B cell (primary cell): ENCODE measurements around the gene DNAJC1. TPM values are rescaled to one million over a fixed set of nuclear protein-coding genes. Genes with fewer than 3 reads are reported as not detected.

Experiments used
- ATAC-seq: fragments of 200-7000 bp; cut with Tn5 transposase; one replicate; pipeline ENCODE4 v1.10.0; 2021; ENCODE audit warnings: low read depth, mild to moderate bottlenecking, moderate number of reproducible peaks, moderate library complexity
- CTCF ChIA-PET: fragments of 350-600 bp; sonication (Branson Sonifier 250); formaldehyde crosslinking; loops from one replicate; lab custom pipeline; 2021; ENCODE audit warnings: antibody characterized with exemption, inconsistent platforms; lab: Charles Lee
- POLR2A ChIA-PET: fragments of 350-600 bp; sonication (Branson Sonifier 250); formaldehyde crosslinking; loops from one replicate; lab custom pipeline; 2021; ENCODE audit warnings: antibody characterized with exemption; lab: Charles Lee
- DNase-seq: peaks from one replicate; pipeline ENCODE4 v3.0.0; 2013
- H2AFZ ChIP-seq: 2 replicates; pipeline ENCODE4 v1.6.1; 2012; ENCODE audit warnings: mild to moderate bottlenecking, low read depth, low read length; ENCODE audit not compliant: insufficient read depth, poor library complexity, severe bottlenecking
- H3K27ac ChIP-seq, 2 donors: 1 replicate in 1 of 2; 2 replicates in 1 of 2; pipeline ENCODE4 v1.5.1; 2012 to 2013; ENCODE audit warnings: low read length in 2 of 2, mild to moderate bottlenecking in 2 of 2, moderate library complexity in 1 of 2
- H3K27me3 ChIP-seq, 4 experiments: fragments of 200-600 bp in 1 of 4; sonication (generic) in 1 of 4; replicated peaks in 1 of 4; 1 replicate in 2 of 4; 2 replicates in 2 of 4; pipeline versions ENCODE4 v1.6.1 to v1.7.0; 2013 to 2016; ENCODE audit warnings: low read length in 3 of 4, mild to moderate bottlenecking in 2 of 4, mixed read lengths in 1 of 4, moderate library complexity in 1 of 4; ENCODE audit not compliant: insufficient read depth in 4 of 4, control insufficient read depth in 3 of 4; ENCODE audit errors: control extremely low read depth in 1 of 4
- H3K36me3 ChIP-seq, 2 experiments: replicated peaks in 1 of 2; 1 replicate in 1 of 2; 2 replicates in 1 of 2; pipeline versions ENCODE4 v1.6.1 to v1.7.1; 2013; ENCODE audit warnings: low read length in 1 of 2; ENCODE audit not compliant: insufficient read depth in 2 of 2, control insufficient read depth in 1 of 2; ENCODE audit errors: control extremely low read depth in 1 of 2, extremely low read depth in 1 of 2
- H3K4me1 ChIP-seq, 2 donors: fragments of 200-600 bp in 1 of 2; sonication (generic) in 1 of 2; 1 replicate in 1 of 2; 2 replicates in 1 of 2; pipeline versions ENCODE4 v1.5.1 to v1.6.1; 2013 to 2017; ENCODE audit warnings: low read length in 2 of 2; ENCODE audit not compliant: control insufficient read depth in 2 of 2, insufficient read depth in 2 of 2
- H3K4me2 ChIP-seq: replicated peaks from 2 replicates; pipeline ENCODE3; 2012; ENCODE audit warnings: mild to moderate bottlenecking, low read depth, low read length; ENCODE audit not compliant: poor library complexity, severe bottlenecking
- H3K4me3 ChIP-seq, 5 experiments: fragments of 200-600 bp in 1 of 5; sonication (generic) in 1 of 5; 1 replicate in 3 of 5; 2 replicates in 2 of 5; pipeline versions ENCODE4 v1.5.1 to v1.7.0; 2011 to 2016; ENCODE audit warnings: low read length in 4 of 5, mild to moderate bottlenecking in 4 of 5, low read depth in 2 of 5, control low read depth in 1 of 5, moderate library complexity in 1 of 5; ENCODE audit not compliant: insufficient read depth in 1 of 5; ENCODE audit errors: control extremely low read depth in 1 of 5, extremely low read depth in 1 of 5
- H3K79me2 ChIP-seq: fragments of 200-600 bp; sonication (generic); one replicate; pipeline ENCODE4 v1.6.0; 2016; ENCODE audit warnings: low read length; ENCODE audit not compliant: control insufficient read depth, insufficient read depth
- H3K9ac ChIP-seq: fragments of 200-600 bp; sonication (generic); 2 replicates; pipeline ENCODE4 v1.6.1; 2017; ENCODE audit warnings: mild to moderate bottlenecking, low read length, moderate library complexity
- H3K9me3 ChIP-seq, 3 donors: one replicate each; pipeline versions ENCODE4 v1.6.1 to v1.7.1; 2013; ENCODE audit warnings: low read length in 2 of 3; ENCODE audit not compliant: control insufficient read depth in 2 of 3, insufficient read depth in 1 of 3; ENCODE audit errors: control extremely low read depth in 1 of 3
- H4K20me1 ChIP-seq: 2 replicates; pipeline ENCODE4 v1.6.0; 2012; ENCODE audit warnings: mild to moderate bottlenecking, low read length; ENCODE audit not compliant: insufficient read depth, control insufficient read depth, poor library complexity, severe bottlenecking
- H3K27ac Mint-ChIP-seq: one replicate; pipeline ENCODE4 v1.8.0; 2021; ENCODE audit warnings: mixed read lengths
- H3K27me3 Mint-ChIP-seq: one replicate; pipeline ENCODE4 v1.8.0; 2021; ENCODE audit warnings: mixed read lengths
- H3K4me1 Mint-ChIP-seq: one replicate; pipeline ENCODE4 v1.8.0; 2021; ENCODE audit warnings: mixed read lengths
- H3K4me3 Mint-ChIP-seq: one replicate; pipeline ENCODE4 v1.8.0; 2021; ENCODE audit warnings: mixed read lengths
- H3K9me3 Mint-ChIP-seq: one replicate; pipeline ENCODE4 v1.8.0; 2022; ENCODE audit warnings: mixed read lengths; ENCODE audit not compliant: insufficient read depth
- EZH2 ChIP-seq: IDR thresholded peaks from 2 replicates; pipeline ENCODE4 v1.6.1; 2012; ENCODE audit warnings: borderline replicate concordance, low read depth, mild to moderate bottlenecking, moderate library complexity, low read length; ENCODE audit not compliant: insufficient read depth, poor library complexity, severe bottlenecking
- WGBS: methylation state at CpG from one replicate; pipeline ENCODE4 v1.1.5; 2013; ENCODE audit warnings: missing lambda C conversion rate; ENCODE audit not compliant: insufficient coverage; 5-methylcytosine and 5-hydroxymethylcytosine counted together
- intact Hi-C: fragments of 100-400 bp; cut with micrococcal nuclease; formaldehyde crosslinking; loops from one replicate; pipeline ENCODE4 v1.10.0; 2022
- polyA plus RNA-seq: library from polyadenylated mRNA; depleted of rRNA; stranded (reverse); fragments of >200 nt; gene quantifications from 2 replicates; pipeline ENCODE4 v1.2.3, GENCODE V29; 2012
- total RNA-seq, 2 donors: library from RNA; stranded (reverse); fragments of 120-200 nt in 1 of 2; gene quantifications; 1 replicate in 1 of 2; 2 replicates in 1 of 2; pipeline versions ENCODE4 v1.2.3 to v1.2.4, GENCODE V29; 2013 to 2022
- TF ChIP-seq, protein P1 (sequence below): fragments of 200-600 bp; IDR thresholded peaks from one replicate; pipeline ENCODE4 v1.8.0; 2022; ENCODE audit warnings: antibody characterized with exemption, mild to moderate bottlenecking

The DNAJC1 gene
- total and polyA plus RNA-seq, 2 donors (not counting 1 experiment from before 2014, with no cell fraction given), result 9.4 to 15.4 TPM

GRCh38 chr10:21808550-21808949, 195.0 kb downstream of the DNAJC1 start:
- Histone ChIP-seq H3K36me3 (no peaks in the 10 kb centered on the region), H2AFZ (no peak overlapping the region), H3K9me3 (peaks cover 0 to 6% (median 1%) of the 10 kb centered on the region in 3 donors), H4K20me1 (no peaks in the 10 kb centered on the region), H3K4me3 (no peak overlapping the region), H3K27ac (no peak overlapping the region), H3K4me2 (no peak overlapping the region), H3K4me1 (peaks cover under 1% of the 10 kb centered on the region in 2 donors), H3K9ac (no peak overlapping the region), H3K27me3 (no peaks in the 10 kb centered on the region), H3K79me2 (no peaks in the 10 kb centered on the region)
- Mint-ChIP-seq H3K4me1 (peaks cover under 1% of the 10 kb centered on the region), H3K9me3 (no peaks in the 10 kb centered on the region), H3K27me3 (no peaks in the 10 kb centered on the region), H3K27ac (no peak overlapping the region), H3K4me3 (no peak overlapping the region)
- 100% methylated on average over 1 of the region's 3 CpGs for WGBS
- no peak for ATAC-seq
- intact Hi-C loops, result no loop called here
- no peak for DNase-seq
- CTCF ChIA-PET, result no interaction called here
- TF ChIP-seq EZH2, result no peak
- TF ChIP-seq, protein P1, sequence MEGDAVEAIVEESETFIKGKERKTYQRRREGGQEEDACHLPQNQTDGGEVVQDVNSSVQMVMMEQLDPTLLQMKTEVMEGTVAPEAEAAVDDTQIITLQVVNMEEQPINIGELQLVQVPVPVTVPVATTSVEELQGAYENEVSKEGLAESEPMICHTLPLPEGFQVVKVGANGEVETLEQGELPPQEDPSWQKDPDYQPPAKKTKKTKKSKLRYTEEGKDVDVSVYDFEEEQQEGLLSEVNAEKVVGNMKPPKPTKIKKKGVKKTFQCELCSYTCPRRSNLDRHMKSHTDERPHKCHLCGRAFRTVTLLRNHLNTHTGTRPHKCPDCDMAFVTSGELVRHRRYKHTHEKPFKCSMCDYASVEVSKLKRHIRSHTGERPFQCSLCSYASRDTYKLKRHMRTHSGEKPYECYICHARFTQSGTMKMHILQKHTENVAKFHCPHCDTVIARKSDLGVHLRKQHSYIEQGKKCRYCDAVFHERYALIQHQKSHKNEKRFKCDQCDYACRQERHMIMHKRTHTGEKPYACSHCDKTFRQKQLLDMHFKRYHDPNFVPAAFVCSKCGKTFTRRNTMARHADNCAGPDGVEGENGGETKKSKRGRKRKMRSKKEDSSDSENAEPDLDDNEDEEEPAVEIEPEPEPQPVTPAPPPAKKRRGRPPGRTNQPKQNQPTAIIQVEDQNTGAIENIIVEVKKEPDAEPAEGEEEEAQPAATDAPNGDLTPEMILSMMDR, result no peak
- POLR2A ChIA-PET, result no interaction called here

- Histone ChIP-seq H2AFZ (no peak overlapping the region), H3K4me1 (no peaks in the 10 kb centered on the region), H3K27ac (no peak overlapping the region), H3K9ac (no peak overlapping the region), H3K36me3 (no peaks in the 10 kb centered on the region), H3K9me3 (no peaks in the 10 kb centered on the region), H3K79me2 (no peaks in the 10 kb centered on the region), H3K27me3 (no peaks in the 10 kb centered on the region), H3K4me2 (no peak overlapping the region), H4K20me1 (no peaks in the 10 kb centered on the region), H3K4me3 (no peak overlapping the region)
- WGBS, result 78% methylated on average over 5 of the region's 5 CpGs
- ChIA-PET POLR2A (no interaction called here), CTCF (no interaction called here)
- Mint-ChIP-seq H3K27ac (no peak overlapping the region), H3K4me1 (no peaks in the 10 kb centered on the region), H3K27me3 (no peaks in the 10 kb centered on the region), H3K4me3 (no peak overlapping the region), H3K9me3 (no peaks in the 10 kb centered on the region)
- DNase-seq (no peak), ATAC-seq (no peak)
- no peak for TF ChIP-seq EZH2
- TF ChIP-seq, protein P1, result no peak
- intact Hi-C loops, result no loop called here
Observed at GRCh38 chr10:21807180-21807579, 196.3 kb downstream of the DNAJC1 start.
